AG04449 (cell line): ENCODE results near the gene ATXN7L1.

Source experiments
- CTCF ChIA-PET: fragments of 350-600 bp; formaldehyde crosslinking; extraction: SDS; loops from one replicate; lab custom pipeline; 2021; ENCODE audit warnings: antibody characterized with exemption; lab: Yijun Ruan, JAX
- POLR2A ChIA-PET: fragments of 400-600, 350-600 bp; formaldehyde crosslinking; extraction: SDS; loops from one replicate; lab custom pipeline; 2020; ENCODE audit warnings: antibody characterized with exemption, inconsistent platforms; lab: Yijun Ruan, JAX
- DNase-seq: peaks from one replicate; pipeline ENCODE4 v3.0.0-alpha.2; 2010; ENCODE audit warnings: low read depth, low spot score
- H3K4me3 ChIP-seq: 2 replicates; pipeline ENCODE4 v1.5.1; 2011; ENCODE audit warnings: low read depth, mild to moderate bottlenecking, control low read depth, low read length
- TF ChIP-seq, protein P1 (sequence below): IDR thresholded peaks from one replicate; pipeline ENCODE4 v1.5.1; 2011; ENCODE audit warnings: mild to moderate bottlenecking, moderate library complexity, low read length, control low read depth, inconsistent platforms; ENCODE audit not compliant: insufficient read depth; ENCODE audit errors: missing control alignments

Gene ATXN7L1

DNA sequence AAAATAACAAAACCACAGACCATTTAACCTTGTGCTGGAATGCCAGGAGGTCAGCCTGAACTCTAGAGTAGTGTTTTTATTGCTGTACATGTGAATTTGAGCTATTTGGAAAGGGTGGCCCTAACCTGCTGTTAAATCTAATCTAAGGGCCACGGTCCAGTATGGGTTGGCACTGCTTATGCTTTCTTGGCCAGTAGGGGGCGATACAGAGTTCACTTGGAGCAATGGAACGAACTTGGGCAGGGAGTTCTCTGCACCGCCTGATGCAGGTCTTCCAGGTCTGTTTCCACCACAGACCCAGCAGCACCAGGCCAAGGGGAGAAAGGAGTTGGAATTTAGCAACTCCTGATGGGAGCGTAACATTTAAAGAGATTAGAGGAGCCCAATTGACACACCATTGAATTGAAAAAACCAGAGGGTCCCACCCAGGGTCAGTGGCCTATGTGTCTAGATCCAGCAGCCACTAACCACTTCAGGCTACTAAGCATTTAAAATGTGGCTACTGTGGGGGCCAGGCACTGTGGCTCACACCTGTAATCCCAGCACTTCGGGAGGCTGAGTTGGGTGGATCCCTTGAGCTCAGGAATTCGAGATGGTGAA, 219.4 kb downstream of the ATXN7L1 start:
- POLR2A ChIA-PET = no interaction called here
- no peak overlapping the region for H3K4me3 ChIP-seq
- CTCF ChIA-PET = interaction anchor here (0.6 to 3.1 kb wide), 26 partner anchors 9 to 497 kb away, joined by 3 to 26 read pairs (median 4); no protein-coding TSS in a partner anchor
- TF ChIP-seq, protein P1, sequence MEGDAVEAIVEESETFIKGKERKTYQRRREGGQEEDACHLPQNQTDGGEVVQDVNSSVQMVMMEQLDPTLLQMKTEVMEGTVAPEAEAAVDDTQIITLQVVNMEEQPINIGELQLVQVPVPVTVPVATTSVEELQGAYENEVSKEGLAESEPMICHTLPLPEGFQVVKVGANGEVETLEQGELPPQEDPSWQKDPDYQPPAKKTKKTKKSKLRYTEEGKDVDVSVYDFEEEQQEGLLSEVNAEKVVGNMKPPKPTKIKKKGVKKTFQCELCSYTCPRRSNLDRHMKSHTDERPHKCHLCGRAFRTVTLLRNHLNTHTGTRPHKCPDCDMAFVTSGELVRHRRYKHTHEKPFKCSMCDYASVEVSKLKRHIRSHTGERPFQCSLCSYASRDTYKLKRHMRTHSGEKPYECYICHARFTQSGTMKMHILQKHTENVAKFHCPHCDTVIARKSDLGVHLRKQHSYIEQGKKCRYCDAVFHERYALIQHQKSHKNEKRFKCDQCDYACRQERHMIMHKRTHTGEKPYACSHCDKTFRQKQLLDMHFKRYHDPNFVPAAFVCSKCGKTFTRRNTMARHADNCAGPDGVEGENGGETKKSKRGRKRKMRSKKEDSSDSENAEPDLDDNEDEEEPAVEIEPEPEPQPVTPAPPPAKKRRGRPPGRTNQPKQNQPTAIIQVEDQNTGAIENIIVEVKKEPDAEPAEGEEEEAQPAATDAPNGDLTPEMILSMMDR = peak; percentile 47
- no peak for DNase-seq

DNA sequence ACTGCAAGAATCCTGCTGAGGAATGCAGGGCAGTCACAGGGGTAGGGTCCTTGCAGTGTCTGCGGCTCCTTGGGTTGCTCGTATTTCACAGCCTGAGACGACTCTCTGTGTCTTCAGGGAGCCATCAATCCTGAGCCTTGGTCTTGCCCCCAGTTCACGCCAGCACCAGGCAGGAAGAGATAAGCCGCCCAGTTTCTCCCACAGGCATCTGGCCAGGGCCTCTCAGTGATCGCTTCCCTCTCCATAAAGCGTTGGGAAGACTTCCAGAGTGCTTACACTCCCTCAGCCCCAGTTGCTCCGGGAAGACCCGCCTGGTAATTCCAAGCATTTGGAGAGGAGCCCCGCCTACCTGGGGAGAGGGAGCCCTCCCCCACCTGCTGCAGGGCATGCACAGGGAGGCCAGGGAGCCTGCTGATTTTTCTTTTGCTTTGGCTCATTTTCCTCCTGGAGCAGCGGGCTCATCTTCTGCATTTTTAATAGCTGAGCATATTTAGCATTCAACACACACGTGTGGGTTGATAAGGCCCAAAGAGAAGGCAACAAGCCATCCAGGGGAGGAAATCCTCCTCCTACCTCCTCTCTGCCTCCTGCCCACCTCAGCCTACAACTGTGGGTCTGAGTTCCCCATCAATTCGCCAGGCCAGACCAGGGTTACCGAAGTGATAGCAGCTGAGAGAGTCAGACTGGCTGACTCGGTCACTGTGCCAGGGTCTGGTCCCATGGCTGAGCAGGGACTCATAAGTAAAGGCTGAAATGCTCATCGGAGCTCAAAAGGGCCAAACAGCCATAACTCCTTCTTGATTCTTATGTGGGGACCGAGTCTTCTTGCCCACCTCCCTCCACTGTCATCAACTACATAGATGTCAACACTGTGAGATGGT, 220.7 kb downstream of the ATXN7L1 start:
- H3K4me3 ChIP-seq = no peak overlapping the region
- CTCF ChIA-PET = interaction anchor here (0.8 to 8.7 kb wide), 14 partner anchors 8 to 512 kb away, joined by 3 to 93 read pairs (median 8); no protein-coding TSS in a partner anchor
- POLR2A ChIA-PET = interaction anchor here (0.6 kb wide), 1 partner anchor 15 kb away, joined by 3 read pairs; no protein-coding TSS in a partner anchor
- no peak for DNase-seq
- TF ChIP-seq, protein P1 = no peak

DNA sequence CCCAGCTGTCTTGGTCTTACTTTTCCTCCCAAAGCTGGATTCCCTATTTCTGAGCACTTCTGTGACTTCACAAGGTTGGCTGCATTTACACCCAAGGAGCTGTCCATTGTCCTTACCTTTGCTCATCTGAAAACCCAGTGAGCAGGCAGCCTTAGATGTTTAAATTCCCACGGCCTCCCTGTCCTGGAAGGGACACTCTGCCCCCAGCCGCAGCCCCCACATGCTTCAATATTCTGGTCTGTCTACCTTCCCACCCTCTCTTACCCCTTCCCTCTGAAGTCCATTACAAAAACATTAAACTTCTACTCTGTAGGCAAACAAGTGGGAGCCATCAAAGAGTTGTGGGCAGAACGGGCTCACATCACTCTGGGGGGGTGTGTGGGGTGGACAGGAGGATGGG, 221.3 kb downstream of the ATXN7L1 start:
- ChIA-PET POLR2A (interaction anchor here (0.6 kb wide), 1 partner anchor 14 kb away, joined by 3 read pairs; no protein-coding TSS in a partner anchor), CTCF (interaction anchor here (0.6 to 8.7 kb wide), 11 partner anchors 9 to 512 kb away, joined by 3 to 93 read pairs (median 4); no protein-coding TSS in a partner anchor)
- no peak for DNase-seq

DNA sequence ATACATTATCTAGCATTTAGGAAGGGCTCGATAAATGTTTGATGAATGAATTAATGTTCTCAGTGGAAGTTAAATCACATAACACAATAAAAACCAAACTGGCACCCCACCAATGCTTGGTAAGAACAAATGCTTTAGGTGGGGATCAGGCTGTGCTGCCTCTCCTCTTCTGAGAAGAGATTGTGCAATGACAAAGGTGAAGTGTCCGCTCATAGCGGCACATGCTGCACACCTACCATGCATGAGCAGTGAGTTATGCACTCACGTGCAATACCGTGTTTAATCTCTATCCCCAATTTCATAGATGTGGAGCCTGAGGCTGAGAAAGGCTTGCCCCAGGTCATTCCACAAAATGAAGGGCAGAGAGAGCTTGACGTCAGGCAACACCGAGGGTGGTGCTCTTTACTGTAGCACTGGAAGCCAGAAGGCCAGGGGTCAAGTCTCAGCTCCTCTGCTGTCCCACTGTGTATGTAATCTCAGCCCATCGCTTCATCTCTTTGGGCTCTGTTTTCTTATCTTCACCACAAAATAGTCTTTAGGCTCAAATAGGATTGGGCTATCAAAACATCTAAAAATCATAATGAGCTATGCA, 222.2 kb downstream of the ATXN7L1 start:
- TF ChIP-seq, protein P1 = no peak
- H3K4me3 ChIP-seq = no peak overlapping the region
- ChIA-PET POLR2A (no interaction called here), CTCF (interaction anchor here (1.0 to 8.7 kb wide), 11 partner anchors 10 to 513 kb away, joined by 3 to 93 read pairs (median 4); no protein-coding TSS in a partner anchor)
- no peak for DNase-seq

More for the DNA sequence above, 221.3 kb downstream of the ATXN7L1 start:
- TF ChIP-seq, protein P1 = no peak
- no peak overlapping the region for H3K4me3 ChIP-seq

DNA sequence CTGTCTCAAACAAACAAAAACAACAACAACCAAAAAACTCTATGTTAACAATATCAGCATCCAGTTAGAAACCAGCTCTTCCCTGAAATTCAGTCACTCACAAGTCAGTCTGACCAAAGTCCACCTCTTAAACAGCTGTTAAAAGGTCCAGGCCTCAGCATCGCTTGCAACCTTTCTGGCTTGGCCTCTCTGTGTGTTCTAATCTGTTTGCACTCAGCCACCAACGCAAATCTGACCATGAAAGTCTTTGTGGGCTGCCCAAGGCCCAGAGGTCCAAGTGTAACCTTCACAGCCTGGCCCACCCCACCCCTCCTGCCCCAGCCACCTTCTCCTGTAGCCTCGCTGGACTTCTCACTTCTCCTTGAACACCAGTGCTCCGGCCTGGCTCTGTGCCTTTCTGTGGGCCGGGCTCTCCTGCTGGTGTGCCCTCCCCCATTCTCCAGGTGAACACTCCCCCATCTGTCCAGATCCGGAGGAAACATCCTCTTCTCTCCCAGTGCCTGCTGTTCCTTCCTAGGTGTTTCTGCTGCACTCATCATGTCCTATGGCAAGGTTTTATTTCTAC, 222.9 kb downstream of the ATXN7L1 start:
- no peak overlapping the region for H3K4me3 ChIP-seq
- POLR2A ChIA-PET = no interaction called here
- no peak for DNase-seq
- CTCF ChIA-PET = interaction anchor here (0.8 to 8.7 kb wide), 16 partner anchors 10 to 500 kb away, joined by 3 to 93 read pairs (median 4); no protein-coding TSS in a partner anchor
- TF ChIP-seq, protein P1 = no peak
